ENCODE results near the gene HLA-DRB5.

HLA-DRB5 gene

GRCh38 chr6:32501016-32501415 is 29.1 kb downstream of the HLA-DRB5 start:
- H3K4me3 ChIP-seq (ENCODE audit: low read length) = no peak overlapping the region
- DNase-seq (ENCODE audit: low read depth) = no peak
- TF ChIP-seq CTCF (IDR thresholded peaks at IDR 0.05; ENCODE audit: insufficient read depth, low read depth, low read length, missing control alignments) = no peak

GRCh38 chr6:32492351-32492750 is 37.7 kb downstream of the HLA-DRB5 start:
- H3K4me3 ChIP-seq (ENCODE audit: low read length) = no peak overlapping the region
- no peak for TF ChIP-seq CTCF (IDR thresholded peaks at IDR 0.05; ENCODE audit: insufficient read depth, low read depth, low read length, missing control alignments)
- DNase-seq (ENCODE audit: low read depth) = no peak

GRCh38 chr6:32491700-32492099 is 38.4 kb downstream of the HLA-DRB5 start:
- TF ChIP-seq CTCF (IDR thresholded peaks at IDR 0.05; ENCODE audit: insufficient read depth, low read depth, low read length, missing control alignments) = no peak
- H3K4me3 ChIP-seq (ENCODE audit: low read length) = no peak overlapping the region
- no peak for DNase-seq (ENCODE audit: low read depth)

- no peak for TF ChIP-seq CTCF (IDR thresholded peaks at IDR 0.05; ENCODE audit: insufficient read depth, low read depth, low read length, missing control alignments)
- H3K4me3 ChIP-seq (ENCODE audit: low read length) = no peak overlapping the region
- DNase-seq (ENCODE audit: low read depth) = no peak
Measured at GRCh38 chr6:32488083-32488482, 42.0 kb downstream of the HLA-DRB5 start.

- TF ChIP-seq CTCF (IDR thresholded peaks at IDR 0.05; ENCODE audit: insufficient read depth, low read depth, low read length, missing control alignments) = no peak
- no peak for DNase-seq (ENCODE audit: low read depth)
- no peak overlapping the region for H3K4me3 ChIP-seq (ENCODE audit: low read length)
Measured at GRCh38 chr6:32484614-32484998, 45.5 kb downstream of the HLA-DRB5 start.

- no peak for DNase-seq (ENCODE audit: low read depth)
- no peak overlapping the region for H3K4me3 ChIP-seq (ENCODE audit: low read length)
- no peak for TF ChIP-seq CTCF (IDR thresholded peaks at IDR 0.05; ENCODE audit: insufficient read depth, low read depth, low read length, missing control alignments)
Measured at GRCh38 chr6:32483968-32484613, 46.0 kb downstream of the HLA-DRB5 start.

Data from epithelial cell of esophagus (primary cell).